DMS53 treated with DMSO at 0.1 percent for 48 hours (cell line): Measurements from ENCODE around the gene SHFL.
A peak's percentile ranks its signal among the peaks of the same experiment; 100 is the strongest.

Experiments
- DNase-seq: peaks from one replicate; lab custom pipeline; 2025; ENCODE audit not compliant: unreplicated experiment; lab: John Stamatoyannopoulos, UW

Gene SHFL

GRCh38 chr19:10107817-10108367, 21.8 kb downstream of the SHFL start:
- DNase-seq = no peak

- no peak for DNase-seq
These were observed 23.4 kb downstream of the SHFL start for GRCh38 chr19:10109528-10109927.

- DNase-seq = no peak
These were observed 24.2 kb downstream of the SHFL start for GRCh38 chr19:10110076-10110971.

GRCh38 chr19:10110972-10111317, 24.8 kb downstream of the SHFL start:
- no peak for DNase-seq

GRCh38 chr19:10111405-10111811, 25.3 kb downstream of the SHFL start, which contains the start of gene P2RY11:
Gene P2RY11 (plus strand): TSS chr19:10111693. CDS start chr19:10111722, 29 bp downstream.
- no peak for DNase-seq

GRCh38 chr19:10112037-10112761, 26.1 kb downstream of the SHFL start:
- DNase-seq = no peak

GRCh38 chr19:10112895-10113591, 26.9 kb downstream of the SHFL start:
- peak; percentile 5 for DNase-seq

- no peak for DNase-seq
These were observed 27.5 kb downstream of the SHFL start for GRCh38 chr19:10113592-10113963.

- DNase-seq = no peak
These were observed 28.0 kb downstream of the SHFL start for GRCh38 chr19:10113964-10114650.

- no peak for DNase-seq
These were observed 28.7 kb downstream of the SHFL start for GRCh38 chr19:10114651-10115391.

GRCh38 chr19:10115392-10116084, 29.4 kb downstream of the SHFL start:
- no peak for DNase-seq

GRCh38 chr19:10116085-10116865, 30.2 kb downstream of the SHFL start:
- DNase-seq = no peak

- DNase-seq = no peak
These were observed 30.9 kb downstream of the SHFL start for GRCh38 chr19:10116866-10117616.

GRCh38 chr19:10118960-10119359, 32.8 kb downstream of the SHFL start:
- no peak for DNase-seq

- DNase-seq = no peak
These were observed 34.5 kb downstream of the SHFL start for GRCh38 chr19:10120538-10121189.

- no peak for DNase-seq
These were observed 35.9 kb downstream of the SHFL start for GRCh38 chr19:10122045-10122444.

- no peak for DNase-seq
These were observed 38.3 kb downstream of the SHFL start for GRCh38 chr19:10124429-10124828.
